A673 (cell line): ENCODE data around the gene PI16. TPM values are rescaled to one million over a fixed set of nuclear protein-coding genes. Genes with fewer than 3 reads are reported as not detected.

Experiments used
- BruUV-seq: library from RNA; stranded (reverse); fragments of 400-500 nt; replicated peaks from 2 replicates; lab custom pipeline; 2021; lab: Mats Ljungman, UMichigan
- CTCF ChIA-PET: fragments of 300-600 bp; sonication (Branson Sonifier 250); formaldehyde crosslinking; loops from one replicate; lab custom pipeline; 2022; ENCODE audit warnings: antibody characterized with exemption; lab: Charles Lee
- POLR2A ChIA-PET: fragments of 300-600 bp; sonication (Branson Sonifier 250); formaldehyde crosslinking; loops from one replicate; lab custom pipeline; 2022; ENCODE audit warnings: antibody characterized with exemption; ENCODE audit not compliant: low non-redundant PET; lab: Charles Lee
- DNase-seq: peaks from one replicate; pipeline ENCODE4 v3.0.0-alpha.2; 2015; ENCODE audit warnings: low spot score
- H3K27ac ChIP-seq: fragments of 200-600 bp; sonication (generic); 2 replicates; pipeline ENCODE4 v1.5.1; 2016; ENCODE audit warnings: mixed run types, low read depth, mild to moderate bottlenecking, mixed read lengths, antibody characterized with exemption, low read length; ENCODE audit not compliant: poor library complexity, severe bottlenecking
- H3K27me3 ChIP-seq: fragments of 200-600 bp; sonication (generic); replicated peaks from 2 replicates; pipeline ENCODE4 v1.6.1; 2017; ENCODE audit warnings: mixed run types, low read depth, mild to moderate bottlenecking, mixed read lengths, antibody characterized with exemption, low read length; ENCODE audit not compliant: insufficient read depth, poor library complexity
- H3K36me3 ChIP-seq: fragments of 200-600 bp; sonication (generic); 2 replicates; pipeline ENCODE4 v1.6.1; 2016; ENCODE audit warnings: mixed run types, mild to moderate bottlenecking, mixed read lengths, antibody characterized with exemption, low read length; ENCODE audit not compliant: insufficient read depth, poor library complexity, severe bottlenecking
- H3K4me1 ChIP-seq: fragments of 200-600 bp; sonication (generic); 2 replicates; pipeline ENCODE4 v1.6.1; 2017; ENCODE audit warnings: mixed run types, mild to moderate bottlenecking, mixed read lengths, antibody characterized with exemption, low read length; ENCODE audit not compliant: insufficient read depth, poor library complexity, severe bottlenecking
- H3K4me3 ChIP-seq: fragments of 200-600 bp; sonication (generic); 2 replicates; pipeline ENCODE4 v1.5.1; 2016; ENCODE audit warnings: low read depth, mixed run types, mild to moderate bottlenecking, mixed read lengths, low read length; ENCODE audit not compliant: poor library complexity, severe bottlenecking
- H3K9me3 ChIP-seq: fragments of 200-600 bp; sonication (generic); 2 replicates; pipeline ENCODE4 v1.6.1; 2016; ENCODE audit warnings: mixed run types, low read depth, mild to moderate bottlenecking, mixed read lengths, antibody characterized with exemption, low read length; ENCODE audit not compliant: poor library complexity, severe bottlenecking
- EZH2 ChIP-seq: fragments of 200-600 bp; sonication (generic); IDR thresholded peaks from 2 replicates; pipeline ENCODE4 v1.6.1; 2017; ENCODE audit warnings: borderline replicate concordance, low read depth, mild to moderate bottlenecking, mixed read lengths, antibody characterized with exemption, low read length; ENCODE audit not compliant: poor library complexity, severe bottlenecking
- intact Hi-C: fragments of 100-400 bp; cut with micrococcal nuclease; formaldehyde crosslinking; loops from one replicate; pipeline ENCODE4 v1.10.0; 2022; ENCODE audit not compliant: unreplicated experiment
- total RNA-seq: library from RNA; stranded (reverse); gene quantifications from 2 replicates; pipeline ENCODE4 v1.2.3, GENCODE V29; 2021
- TF ChIP-seq, protein P1 (sequence below): fragments of 300-800, 200-600 bp; sonication (generic); conservative IDR thresholded peaks from 2 replicates; pipeline ENCODE4 v1.5.1; 2017; ENCODE audit warnings: low read depth, mild to moderate bottlenecking, antibody characterized with exemption, low read length, moderate library complexity, mixed read lengths

The PI16 gene
- total RNA-seq, 1 experiment from 2014 or later, result not detected

DNA sequence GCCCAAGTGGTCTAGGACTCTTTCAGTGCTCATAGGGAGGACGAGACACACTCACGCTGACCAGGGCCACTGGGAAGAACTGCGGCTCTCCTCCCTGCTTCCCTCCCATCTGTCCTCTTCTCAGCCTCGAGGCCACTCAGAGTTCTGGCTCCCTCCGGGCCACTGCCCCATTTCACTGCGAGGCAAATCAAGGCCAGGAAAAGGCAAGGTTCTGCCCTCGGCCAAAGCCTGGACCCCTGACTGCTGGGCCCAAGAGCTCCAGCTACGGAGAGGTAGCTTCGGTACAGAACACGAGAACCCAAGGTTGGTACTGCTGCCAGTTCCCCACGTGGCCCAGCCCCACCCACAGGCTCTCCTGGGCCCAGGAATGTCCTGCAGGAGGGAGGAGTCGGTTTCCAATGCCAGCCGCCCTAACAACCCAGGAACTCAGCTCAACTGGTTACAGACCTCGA, 14.7 kb downstream of the PI16 start:
- H3K27me3 ChIP-seq, result no peaks in the 10 kb centered on the region
- no peaks in the 10 kb centered on the region for H3K4me1 ChIP-seq
- BruUV-seq, result no TSS peak
- TF ChIP-seq EZH2, result no peak
- TF ChIP-seq, protein P1, sequence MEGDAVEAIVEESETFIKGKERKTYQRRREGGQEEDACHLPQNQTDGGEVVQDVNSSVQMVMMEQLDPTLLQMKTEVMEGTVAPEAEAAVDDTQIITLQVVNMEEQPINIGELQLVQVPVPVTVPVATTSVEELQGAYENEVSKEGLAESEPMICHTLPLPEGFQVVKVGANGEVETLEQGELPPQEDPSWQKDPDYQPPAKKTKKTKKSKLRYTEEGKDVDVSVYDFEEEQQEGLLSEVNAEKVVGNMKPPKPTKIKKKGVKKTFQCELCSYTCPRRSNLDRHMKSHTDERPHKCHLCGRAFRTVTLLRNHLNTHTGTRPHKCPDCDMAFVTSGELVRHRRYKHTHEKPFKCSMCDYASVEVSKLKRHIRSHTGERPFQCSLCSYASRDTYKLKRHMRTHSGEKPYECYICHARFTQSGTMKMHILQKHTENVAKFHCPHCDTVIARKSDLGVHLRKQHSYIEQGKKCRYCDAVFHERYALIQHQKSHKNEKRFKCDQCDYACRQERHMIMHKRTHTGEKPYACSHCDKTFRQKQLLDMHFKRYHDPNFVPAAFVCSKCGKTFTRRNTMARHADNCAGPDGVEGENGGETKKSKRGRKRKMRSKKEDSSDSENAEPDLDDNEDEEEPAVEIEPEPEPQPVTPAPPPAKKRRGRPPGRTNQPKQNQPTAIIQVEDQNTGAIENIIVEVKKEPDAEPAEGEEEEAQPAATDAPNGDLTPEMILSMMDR, result no peak
- H3K27ac ChIP-seq, result no peak overlapping the region
- ChIA-PET POLR2A (no interaction called here), CTCF (no interaction called here)
- no peak for DNase-seq
- no peaks in the 10 kb centered on the region for H3K9me3 ChIP-seq
- H3K4me3 ChIP-seq, result no peak overlapping the region
- intact Hi-C loops, result no loop called here
- H3K36me3 ChIP-seq, result peaks cover 72% of the 10 kb centered on the region

DNA sequence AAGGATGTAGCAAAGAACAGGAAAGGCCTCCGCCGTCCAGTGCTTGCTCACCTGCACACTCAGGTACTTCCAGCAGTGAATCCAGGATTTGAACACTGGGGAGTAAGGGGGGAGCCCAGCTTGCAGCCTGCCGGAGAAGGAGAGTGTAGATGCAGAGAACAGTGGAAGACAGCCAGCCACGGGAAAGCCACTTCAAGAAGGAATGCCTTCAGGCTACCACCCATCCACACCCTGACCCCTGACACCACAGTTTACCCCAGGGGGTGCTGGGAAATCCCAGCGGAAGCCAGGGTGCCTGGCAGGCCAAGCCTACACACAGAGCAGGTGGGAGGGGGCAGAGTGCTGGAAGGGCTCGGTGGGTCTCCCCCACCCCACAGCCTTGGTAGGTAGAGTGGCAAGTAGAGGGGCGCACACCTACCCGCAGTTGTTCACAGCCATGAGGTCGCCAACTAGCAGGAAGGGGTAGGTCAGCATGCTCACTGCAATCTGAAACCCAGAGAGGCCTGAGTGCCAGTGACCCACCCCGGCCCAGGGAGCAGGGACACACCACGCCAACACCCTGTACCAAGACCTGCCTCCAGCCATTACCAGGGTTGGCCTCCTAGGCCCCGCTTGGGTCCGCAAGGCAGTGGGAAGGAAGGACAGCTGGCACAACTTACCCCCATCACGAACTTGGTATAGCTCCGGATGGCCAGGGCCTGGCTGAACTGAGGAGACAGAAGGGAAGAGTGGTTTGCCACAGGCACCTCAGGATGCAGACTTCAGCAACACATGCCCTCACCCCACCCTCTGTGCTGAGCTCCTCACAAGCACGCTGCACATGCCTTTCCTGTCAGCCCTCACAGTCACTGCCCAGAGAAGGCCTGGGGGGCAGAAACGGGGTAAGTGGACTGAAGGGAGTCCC, 15.7 kb downstream of the PI16 start:
- H3K4me1 ChIP-seq, result no peaks in the 10 kb centered on the region
- POLR2A ChIA-PET, result no interaction called here
- H3K9me3 ChIP-seq, result no peaks in the 10 kb centered on the region
- CTCF ChIA-PET, result no interaction called here
- no peak overlapping the region for H3K4me3 ChIP-seq
- no peak overlapping the region for H3K27ac ChIP-seq
- no peak for DNase-seq
- no peaks in the 10 kb centered on the region for H3K27me3 ChIP-seq
- BruUV-seq, result no TSS peak
- TF ChIP-seq, protein P1, result no peak
- TF ChIP-seq EZH2, result no peak
- intact Hi-C loops, result no loop called here
- H3K36me3 ChIP-seq, result peaks cover 81% of the 10 kb centered on the region

DNA sequence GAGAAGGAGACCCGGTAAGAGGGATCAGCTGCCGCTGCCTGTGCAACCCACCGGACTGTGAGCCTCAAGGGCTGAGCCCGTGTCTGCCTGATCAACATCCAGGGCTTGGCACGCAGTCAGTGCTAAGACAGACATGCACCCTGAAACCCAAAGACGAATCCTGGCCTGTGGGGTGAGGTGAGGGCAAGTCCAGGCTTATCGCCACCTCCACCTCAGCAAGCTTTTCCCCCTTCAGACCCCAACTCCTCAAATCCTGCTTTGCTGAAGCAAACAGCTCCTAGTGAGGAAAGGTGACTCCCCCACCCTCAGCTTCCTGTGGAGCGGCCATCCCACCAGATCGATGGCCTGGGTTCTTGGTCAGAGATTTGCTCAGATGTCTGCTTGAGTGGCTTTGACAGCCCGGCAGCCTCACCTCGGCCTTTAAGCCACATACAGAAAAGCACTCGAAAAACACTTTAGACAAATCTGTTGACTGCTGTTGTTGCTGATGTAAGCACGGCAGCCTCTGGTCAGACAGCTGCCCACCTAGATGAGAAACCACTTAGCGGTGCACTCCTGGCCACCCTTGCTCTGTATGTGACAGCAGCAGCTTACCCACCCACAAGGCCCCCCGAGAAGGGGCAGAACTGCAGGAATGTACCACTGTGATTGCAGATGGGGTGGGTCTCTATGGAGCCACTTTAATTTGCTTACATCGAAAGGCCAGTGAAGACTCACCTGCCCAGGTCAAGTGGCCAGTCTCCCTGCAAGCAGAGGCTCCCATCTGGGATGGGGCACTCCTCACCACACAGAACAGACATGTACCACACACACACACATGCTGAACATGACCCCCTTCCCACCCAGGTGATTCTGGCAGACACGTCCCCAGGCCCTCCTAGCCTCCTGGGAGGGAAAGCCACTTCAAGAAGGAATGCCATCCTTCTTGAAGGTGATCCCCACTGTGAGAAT, 16.6 kb downstream of the PI16 start:
- no peak for TF ChIP-seq EZH2
- TF ChIP-seq, protein P1, result no peak
- no peak overlapping the region for H3K27ac ChIP-seq
- H3K9me3 ChIP-seq, result no peaks in the 10 kb centered on the region
- H3K4me1 ChIP-seq, result no peaks in the 10 kb centered on the region
- H3K36me3 ChIP-seq, result peaks cover 91% of the 10 kb centered on the region
- H3K4me3 ChIP-seq, result no peak overlapping the region
- no peaks in the 10 kb centered on the region for H3K27me3 ChIP-seq
- ChIA-PET CTCF (no interaction called here), POLR2A (no interaction called here)
- no peak for DNase-seq
- intact Hi-C loops, result no loop called here
- BruUV-seq, result no TSS peak
